ENCODE results near the gene TRIM62.

The TRIM62 gene

DNA sequence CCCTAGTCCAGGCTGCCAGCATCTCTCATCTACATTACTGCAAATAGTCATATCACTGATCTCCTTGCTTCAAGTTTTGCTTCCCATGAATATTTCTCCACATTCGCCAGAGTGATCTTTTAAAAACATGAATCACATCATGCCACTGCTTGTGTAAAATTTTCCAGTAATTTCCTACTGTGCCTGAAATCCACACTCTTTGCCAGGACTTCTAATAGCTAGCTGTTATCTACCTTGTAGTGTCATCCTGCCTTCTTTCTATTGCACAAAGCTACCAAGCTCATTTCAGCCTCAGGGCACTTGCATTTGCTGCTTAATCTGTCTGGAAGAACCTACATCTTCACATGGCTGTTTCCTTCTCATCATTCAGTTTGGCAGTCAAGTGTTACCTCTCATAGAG lies 40.5 kb upstream of the TRIM62 start:
- TF ChIP-seq, protein P1, sequence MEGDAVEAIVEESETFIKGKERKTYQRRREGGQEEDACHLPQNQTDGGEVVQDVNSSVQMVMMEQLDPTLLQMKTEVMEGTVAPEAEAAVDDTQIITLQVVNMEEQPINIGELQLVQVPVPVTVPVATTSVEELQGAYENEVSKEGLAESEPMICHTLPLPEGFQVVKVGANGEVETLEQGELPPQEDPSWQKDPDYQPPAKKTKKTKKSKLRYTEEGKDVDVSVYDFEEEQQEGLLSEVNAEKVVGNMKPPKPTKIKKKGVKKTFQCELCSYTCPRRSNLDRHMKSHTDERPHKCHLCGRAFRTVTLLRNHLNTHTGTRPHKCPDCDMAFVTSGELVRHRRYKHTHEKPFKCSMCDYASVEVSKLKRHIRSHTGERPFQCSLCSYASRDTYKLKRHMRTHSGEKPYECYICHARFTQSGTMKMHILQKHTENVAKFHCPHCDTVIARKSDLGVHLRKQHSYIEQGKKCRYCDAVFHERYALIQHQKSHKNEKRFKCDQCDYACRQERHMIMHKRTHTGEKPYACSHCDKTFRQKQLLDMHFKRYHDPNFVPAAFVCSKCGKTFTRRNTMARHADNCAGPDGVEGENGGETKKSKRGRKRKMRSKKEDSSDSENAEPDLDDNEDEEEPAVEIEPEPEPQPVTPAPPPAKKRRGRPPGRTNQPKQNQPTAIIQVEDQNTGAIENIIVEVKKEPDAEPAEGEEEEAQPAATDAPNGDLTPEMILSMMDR (IDR thresholded peaks at IDR 0.05; ENCODE audit: insufficient read depth, low read length, poor library complexity, severe bottlenecking): no peak
- Histone ChIP-seq H3K36me3 (ENCODE audit: control insufficient read depth, insufficient read depth, low read length) (no peaks in the 10 kb centered on the region), H3K27me3 (replicated peaks; ENCODE audit: control insufficient read depth, insufficient read depth, low read length) (no peaks in the 10 kb centered on the region; the same call in 1 of the 2 replicates), H3K4me3 (replicated peaks; ENCODE audit: low read depth, low read length) (no peak overlapping the region)
- no peak for DNase-seq (ENCODE audit: extremely low read depth, insufficient read length)

DNA sequence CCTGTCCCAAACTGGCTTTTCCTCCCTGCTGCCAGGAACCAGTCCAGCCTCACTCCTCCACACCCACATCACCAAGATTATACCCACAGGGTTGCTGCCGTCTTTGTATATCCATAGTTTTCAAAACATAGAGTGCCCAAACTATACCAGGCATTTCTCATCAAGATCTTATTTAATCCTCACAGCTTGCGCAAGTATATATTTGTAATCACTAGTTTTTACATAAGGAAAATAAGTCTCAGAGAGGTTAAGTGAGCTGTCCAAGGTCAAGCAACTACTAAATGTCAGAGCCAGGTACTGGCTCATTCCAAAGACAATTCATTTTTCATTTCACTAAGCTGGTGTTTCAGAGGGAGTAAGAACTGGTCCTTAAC lies 39.5 kb upstream of the TRIM62 start:
- TF ChIP-seq, protein P1 (IDR thresholded peaks at IDR 0.05; ENCODE audit: insufficient read depth, low read length, poor library complexity, severe bottlenecking): no peak
- no peaks in the 10 kb centered on the region for H3K36me3 ChIP-seq (ENCODE audit: control insufficient read depth, insufficient read depth, low read length)
- no peaks in the 10 kb centered on the region; the same call in 1 of the 2 replicates for H3K27me3 ChIP-seq (replicated peaks; ENCODE audit: control insufficient read depth, insufficient read depth, low read length)
- no peak overlapping the region for H3K4me3 ChIP-seq (replicated peaks; ENCODE audit: low read depth, low read length)
- DNase-seq (ENCODE audit: extremely low read depth, insufficient read length): no peak

DNA sequence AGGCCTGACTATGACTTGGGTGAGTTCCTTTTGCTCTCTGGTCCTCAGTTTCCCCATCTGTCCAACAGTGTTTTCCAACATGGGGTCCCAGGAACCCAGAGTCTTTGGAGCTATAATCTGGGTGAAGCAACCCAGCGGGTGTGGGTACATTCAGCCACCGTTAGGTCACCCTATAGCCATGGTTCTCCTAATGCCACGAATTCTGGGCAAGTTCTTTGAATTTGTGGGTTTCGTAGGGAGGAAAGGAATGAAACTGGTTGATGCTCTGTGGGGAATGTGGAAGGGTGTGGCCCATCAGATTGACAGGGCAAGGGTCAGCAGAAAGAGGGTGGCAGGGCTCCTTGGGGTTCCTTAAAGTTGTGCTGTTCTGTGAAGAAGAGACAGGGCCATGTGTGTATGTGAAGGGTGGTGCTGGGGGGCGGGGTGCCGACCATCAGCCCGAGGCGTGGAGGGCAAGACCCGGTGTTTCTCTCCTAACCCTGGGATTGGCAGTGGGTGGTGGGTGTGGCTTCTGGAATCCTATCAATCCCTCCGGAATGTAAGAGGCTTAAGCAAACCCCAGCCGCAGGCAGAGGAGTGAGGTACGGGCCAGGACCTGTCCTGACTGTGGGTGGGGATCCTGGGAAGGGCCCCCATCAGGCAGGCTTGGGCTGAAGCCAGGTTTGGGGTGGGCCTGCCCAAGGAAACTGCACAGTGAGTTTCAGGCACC lies 39.0 kb upstream of the TRIM62 start:
- H3K4me3 ChIP-seq (replicated peaks; ENCODE audit: low read depth, low read length): no peak overlapping the region
- TF ChIP-seq, protein P1 (IDR thresholded peaks at IDR 0.05; ENCODE audit: insufficient read depth, low read length, poor library complexity, severe bottlenecking): no peak
- H3K27me3 ChIP-seq (replicated peaks; ENCODE audit: control insufficient read depth, insufficient read depth, low read length): no peaks in the 10 kb centered on the region; the same call in 1 of the 2 replicates
- no peaks in the 10 kb centered on the region for H3K36me3 ChIP-seq (ENCODE audit: control insufficient read depth, insufficient read depth, low read length)
- DNase-seq (ENCODE audit: extremely low read depth, insufficient read length): no peak

DNA sequence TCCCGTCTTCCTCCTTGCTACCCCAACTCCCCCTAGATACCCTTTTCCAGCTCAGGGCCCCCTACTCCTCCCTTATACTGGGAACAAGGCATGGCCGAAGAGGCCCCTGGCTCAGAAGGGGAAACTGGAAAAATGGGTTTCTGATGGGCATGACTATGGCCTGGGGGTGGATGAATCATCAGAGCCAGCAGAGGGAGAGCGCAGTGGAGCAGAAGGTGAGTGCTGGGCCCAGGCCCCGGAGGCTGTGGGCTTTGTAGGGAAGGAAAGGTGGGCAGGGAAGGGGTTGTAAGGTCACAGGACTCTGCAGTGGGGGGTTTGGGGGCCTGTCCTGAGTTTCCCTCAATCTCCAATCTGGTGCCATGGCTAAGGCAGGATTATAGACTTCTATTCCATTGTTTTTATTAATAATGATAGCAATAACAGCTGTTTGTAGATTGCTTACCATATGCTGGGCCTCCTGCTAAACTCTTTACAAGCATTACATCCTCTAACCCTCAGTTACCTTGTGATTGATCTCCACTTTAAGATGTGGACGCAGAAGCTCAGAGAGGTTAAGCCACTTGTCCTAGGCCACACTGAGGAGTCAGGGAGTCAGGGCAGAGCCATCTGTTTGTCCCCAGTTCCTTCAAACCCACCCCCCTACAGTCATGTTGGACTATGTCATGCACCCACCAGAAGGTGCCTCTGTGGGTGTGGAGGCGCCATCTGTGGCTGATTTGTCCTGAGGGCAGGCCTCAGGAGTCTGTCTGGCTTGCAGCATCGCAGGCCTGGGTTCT lies 38.2 kb upstream of the TRIM62 start:
- no peak for DNase-seq (ENCODE audit: extremely low read depth, insufficient read length)
- Histone ChIP-seq H3K36me3 (ENCODE audit: control insufficient read depth, insufficient read depth, low read length) (no peaks in the 10 kb centered on the region), H3K27me3 (replicated peaks; ENCODE audit: control insufficient read depth, insufficient read depth, low read length) (no peaks in the 10 kb centered on the region; the same call in 1 of the 2 replicates), H3K4me3 (replicated peaks; ENCODE audit: low read depth, low read length) (no peak overlapping the region)
- TF ChIP-seq, protein P1 (IDR thresholded peaks at IDR 0.05; ENCODE audit: insufficient read depth, low read length, poor library complexity, severe bottlenecking): no peak

DNA sequence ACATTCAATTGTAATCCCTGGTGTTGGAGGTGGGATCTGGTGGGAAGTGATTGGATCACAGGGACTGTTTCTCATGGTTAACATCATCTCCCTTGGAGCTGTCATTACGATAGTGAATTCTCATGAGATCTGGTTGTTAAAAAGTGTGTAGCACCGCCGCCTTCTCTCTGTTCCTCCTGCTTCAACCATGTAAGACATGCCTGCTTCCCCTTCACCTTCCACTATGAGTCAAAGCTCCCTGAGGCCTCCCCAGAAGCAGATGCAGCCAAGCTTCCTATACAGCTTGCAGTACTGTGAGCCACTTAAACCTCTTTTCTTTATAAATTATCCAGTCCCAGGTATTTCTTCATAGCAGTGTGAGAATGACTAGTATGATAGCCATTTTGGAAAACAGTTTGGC lies 30.1 kb upstream of the TRIM62 start:
- Histone ChIP-seq H3K4me3 (replicated peaks; ENCODE audit: low read depth, low read length) (no peak overlapping the region), H3K36me3 (ENCODE audit: control insufficient read depth, insufficient read depth, low read length) (no peaks in the 10 kb centered on the region), H3K27me3 (replicated peaks; ENCODE audit: control insufficient read depth, insufficient read depth, low read length) (no peaks in the 10 kb centered on the region)
- no peak for DNase-seq (ENCODE audit: extremely low read depth, insufficient read length)
- TF ChIP-seq, protein P1 (IDR thresholded peaks at IDR 0.05; ENCODE audit: insufficient read depth, low read length, poor library complexity, severe bottlenecking): no peak
